ENCODE results near the gene SMIM21. TPM values are rescaled to one million over a fixed set of nuclear protein-coding genes. Genes with fewer than 3 reads are reported as not detected.

SMIM21 gene
- total and polyA plus RNA-seq, 2 of the 8 experiments (the other 6 are each of a cell fraction or from before 2014, with no cell fraction given) = not detected

DNA sequence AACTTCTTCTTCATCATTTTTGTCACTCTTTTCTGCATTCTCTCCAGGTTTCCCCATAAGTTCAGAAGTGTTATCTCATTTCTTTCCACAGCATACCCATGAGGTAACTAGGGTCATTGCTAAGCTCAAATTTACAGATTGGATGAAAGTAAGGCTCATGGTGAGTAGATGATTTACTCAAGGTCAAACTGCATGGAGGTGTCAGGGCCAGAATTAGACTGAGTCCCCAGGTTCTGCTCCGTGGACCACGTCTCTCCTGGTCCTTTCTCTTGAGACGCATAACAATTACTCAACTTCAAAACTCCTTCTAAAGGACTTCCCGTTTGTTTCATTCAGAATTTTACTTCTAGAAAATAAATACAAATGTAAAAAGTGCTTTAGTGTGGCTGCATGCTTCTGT, 43.4 kb downstream of the SMIM21 start (continued):
- TF ChIP-seq, protein P1, sequence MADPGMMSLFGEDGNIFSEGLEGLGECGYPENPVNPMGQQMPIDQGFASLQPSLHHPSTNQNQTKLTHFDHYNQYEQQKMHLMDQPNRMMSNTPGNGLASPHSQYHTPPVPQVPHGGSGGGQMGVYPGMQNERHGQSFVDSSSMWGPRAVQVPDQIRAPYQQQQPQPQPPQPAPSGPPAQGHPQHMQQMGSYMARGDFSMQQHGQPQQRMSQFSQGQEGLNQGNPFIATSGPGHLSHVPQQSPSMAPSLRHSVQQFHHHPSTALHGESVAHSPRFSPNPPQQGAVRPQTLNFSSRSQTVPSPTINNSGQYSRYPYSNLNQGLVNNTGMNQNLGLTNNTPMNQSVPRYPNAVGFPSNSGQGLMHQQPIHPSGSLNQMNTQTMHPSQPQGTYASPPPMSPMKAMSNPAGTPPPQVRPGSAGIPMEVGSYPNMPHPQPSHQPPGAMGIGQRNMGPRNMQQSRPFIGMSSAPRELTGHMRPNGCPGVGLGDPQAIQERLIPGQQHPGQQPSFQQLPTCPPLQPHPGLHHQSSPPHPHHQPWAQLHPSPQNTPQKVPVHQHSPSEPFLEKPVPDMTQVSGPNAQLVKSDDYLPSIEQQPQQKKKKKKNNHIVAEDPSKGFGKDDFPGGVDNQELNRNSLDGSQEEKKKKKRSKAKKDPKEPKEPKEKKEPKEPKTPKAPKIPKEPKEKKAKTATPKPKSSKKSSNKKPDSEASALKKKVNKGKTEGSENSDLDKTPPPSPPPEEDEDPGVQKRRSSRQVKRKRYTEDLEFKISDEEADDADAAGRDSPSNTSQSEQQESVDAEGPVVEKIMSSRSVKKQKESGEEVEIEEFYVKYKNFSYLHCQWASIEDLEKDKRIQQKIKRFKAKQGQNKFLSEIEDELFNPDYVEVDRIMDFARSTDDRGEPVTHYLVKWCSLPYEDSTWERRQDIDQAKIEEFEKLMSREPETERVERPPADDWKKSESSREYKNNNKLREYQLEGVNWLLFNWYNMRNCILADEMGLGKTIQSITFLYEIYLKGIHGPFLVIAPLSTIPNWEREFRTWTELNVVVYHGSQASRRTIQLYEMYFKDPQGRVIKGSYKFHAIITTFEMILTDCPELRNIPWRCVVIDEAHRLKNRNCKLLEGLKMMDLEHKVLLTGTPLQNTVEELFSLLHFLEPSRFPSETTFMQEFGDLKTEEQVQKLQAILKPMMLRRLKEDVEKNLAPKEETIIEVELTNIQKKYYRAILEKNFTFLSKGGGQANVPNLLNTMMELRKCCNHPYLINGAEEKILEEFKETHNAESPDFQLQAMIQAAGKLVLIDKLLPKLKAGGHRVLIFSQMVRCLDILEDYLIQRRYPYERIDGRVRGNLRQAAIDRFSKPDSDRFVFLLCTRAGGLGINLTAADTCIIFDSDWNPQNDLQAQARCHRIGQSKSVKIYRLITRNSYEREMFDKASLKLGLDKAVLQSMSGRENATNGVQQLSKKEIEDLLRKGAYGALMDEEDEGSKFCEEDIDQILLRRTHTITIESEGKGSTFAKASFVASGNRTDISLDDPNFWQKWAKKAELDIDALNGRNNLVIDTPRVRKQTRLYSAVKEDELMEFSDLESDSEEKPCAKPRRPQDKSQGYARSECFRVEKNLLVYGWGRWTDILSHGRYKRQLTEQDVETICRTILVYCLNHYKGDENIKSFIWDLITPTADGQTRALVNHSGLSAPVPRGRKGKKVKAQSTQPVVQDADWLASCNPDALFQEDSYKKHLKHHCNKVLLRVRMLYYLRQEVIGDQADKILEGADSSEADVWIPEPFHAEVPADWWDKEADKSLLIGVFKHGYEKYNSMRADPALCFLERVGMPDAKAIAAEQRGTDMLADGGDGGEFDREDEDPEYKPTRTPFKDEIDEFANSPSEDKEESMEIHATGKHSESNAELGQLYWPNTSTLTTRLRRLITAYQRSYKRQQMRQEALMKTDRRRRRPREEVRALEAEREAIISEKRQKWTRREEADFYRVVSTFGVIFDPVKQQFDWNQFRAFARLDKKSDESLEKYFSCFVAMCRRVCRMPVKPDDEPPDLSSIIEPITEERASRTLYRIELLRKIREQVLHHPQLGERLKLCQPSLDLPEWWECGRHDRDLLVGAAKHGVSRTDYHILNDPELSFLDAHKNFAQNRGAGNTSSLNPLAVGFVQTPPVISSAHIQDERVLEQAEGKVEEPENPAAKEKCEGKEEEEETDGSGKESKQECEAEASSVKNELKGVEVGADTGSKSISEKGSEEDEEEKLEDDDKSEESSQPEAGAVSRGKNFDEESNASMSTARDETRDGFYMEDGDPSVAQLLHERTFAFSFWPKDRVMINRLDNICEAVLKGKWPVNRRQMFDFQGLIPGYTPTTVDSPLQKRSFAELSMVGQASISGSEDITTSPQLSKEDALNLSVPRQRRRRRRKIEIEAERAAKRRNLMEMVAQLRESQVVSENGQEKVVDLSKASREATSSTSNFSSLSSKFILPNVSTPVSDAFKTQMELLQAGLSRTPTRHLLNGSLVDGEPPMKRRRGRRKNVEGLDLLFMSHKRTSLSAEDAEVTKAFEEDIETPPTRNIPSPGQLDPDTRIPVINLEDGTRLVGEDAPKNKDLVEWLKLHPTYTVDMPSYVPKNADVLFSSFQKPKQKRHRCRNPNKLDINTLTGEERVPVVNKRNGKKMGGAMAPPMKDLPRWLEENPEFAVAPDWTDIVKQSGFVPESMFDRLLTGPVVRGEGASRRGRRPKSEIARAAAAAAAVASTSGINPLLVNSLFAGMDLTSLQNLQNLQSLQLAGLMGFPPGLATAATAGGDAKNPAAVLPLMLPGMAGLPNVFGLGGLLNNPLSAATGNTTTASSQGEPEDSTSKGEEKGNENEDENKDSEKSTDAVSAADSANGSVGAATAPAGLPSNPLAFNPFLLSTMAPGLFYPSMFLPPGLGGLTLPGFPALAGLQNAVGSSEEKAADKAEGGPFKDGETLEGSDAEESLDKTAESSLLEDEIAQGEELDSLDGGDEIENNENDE (IDR thresholded peaks at IDR 0.05; ENCODE audit: insufficient replicate concordance, low read length) = no peak
- TF ChIP-seq TBP (IDR thresholded peaks at IDR 0.05; ENCODE audit: low read depth, low read length) (no peak), GTF2F1 (IDR thresholded peaks at IDR 0.05; ENCODE audit: borderline replicate concordance, low read depth, low read length) (no peak), GABPA (IDR thresholded peaks at IDR 0.05; ENCODE audit: borderline replicate concordance, insufficient read depth, low read length) (no peak), NRF1 (IDR thresholded peaks at IDR 0.05; ENCODE audit: low read depth, low read length) (no peak)
- TF ChIP-seq, protein P2, sequence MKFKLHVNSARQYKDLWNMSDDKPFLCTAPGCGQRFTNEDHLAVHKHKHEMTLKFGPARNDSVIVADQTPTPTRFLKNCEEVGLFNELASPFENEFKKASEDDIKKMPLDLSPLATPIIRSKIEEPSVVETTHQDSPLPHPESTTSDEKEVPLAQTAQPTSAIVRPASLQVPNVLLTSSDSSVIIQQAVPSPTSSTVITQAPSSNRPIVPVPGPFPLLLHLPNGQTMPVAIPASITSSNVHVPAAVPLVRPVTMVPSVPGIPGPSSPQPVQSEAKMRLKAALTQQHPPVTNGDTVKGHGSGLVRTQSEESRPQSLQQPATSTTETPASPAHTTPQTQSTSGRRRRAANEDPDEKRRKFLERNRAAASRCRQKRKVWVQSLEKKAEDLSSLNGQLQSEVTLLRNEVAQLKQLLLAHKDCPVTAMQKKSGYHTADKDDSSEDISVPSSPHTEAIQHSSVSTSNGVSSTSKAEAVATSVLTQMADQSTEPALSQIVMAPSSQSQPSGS (IDR thresholded peaks at IDR 0.05; ENCODE audit: low read length) = no peak
